Suprapubic skin (tissue), 4 donors: ENCODE data around the gene OMP.

Experiments used
- CTCF ChIP-seq, 2 donors: fragments of 200-600 bp in 1 of 2; fragments of 450-650 bp in 1 of 2; sonication (generic) in 1 of 2; IDR thresholded peaks; one replicate each; pipeline ENCODE4 v1.5.1; 2016 to 2019; ENCODE audit warnings: antibody characterized with exemption in 2 of 2, mild to moderate bottlenecking in 1 of 2, moderate library complexity in 1 of 2
- EP300 ChIP-seq: sonication (generic); formaldehyde crosslinking; IDR thresholded peaks from one replicate; pipeline ENCODE4 v1.6.1; 2017; ENCODE audit warnings: antibody characterized with exemption
- POLR2A ChIP-seq, 2 donors: fragments of 450-650 bp; IDR thresholded peaks; one replicate each; pipeline ENCODE4 v1.6.1; 2017; ENCODE audit warnings: antibody characterized with exemption in 2 of 2, mild to moderate bottlenecking in 2 of 2, moderate library complexity in 2 of 2
- POLR2AphosphoS5 ChIP-seq, 3 donors: sonication (generic); formaldehyde crosslinking; IDR thresholded peaks; one replicate each; pipeline ENCODE4 v1.6.1; 2017; ENCODE audit warnings: antibody characterized with exemption in 3 of 3

- TF ChIP-seq CTCF (IDR thresholded peaks at IDR 0.05) (no peak), POLR2A (IDR thresholded peaks at IDR 0.05) (no peak), POLR2AphosphoS5 (IDR thresholded peaks at IDR 0.05) (no peak), EP300 (no peak)
These were observed 38.8 kb downstream of the OMP start for GRCh38 chr11:77141475-77141874.
